ENCODE data around the gene PPP1R1B.

DNA sequence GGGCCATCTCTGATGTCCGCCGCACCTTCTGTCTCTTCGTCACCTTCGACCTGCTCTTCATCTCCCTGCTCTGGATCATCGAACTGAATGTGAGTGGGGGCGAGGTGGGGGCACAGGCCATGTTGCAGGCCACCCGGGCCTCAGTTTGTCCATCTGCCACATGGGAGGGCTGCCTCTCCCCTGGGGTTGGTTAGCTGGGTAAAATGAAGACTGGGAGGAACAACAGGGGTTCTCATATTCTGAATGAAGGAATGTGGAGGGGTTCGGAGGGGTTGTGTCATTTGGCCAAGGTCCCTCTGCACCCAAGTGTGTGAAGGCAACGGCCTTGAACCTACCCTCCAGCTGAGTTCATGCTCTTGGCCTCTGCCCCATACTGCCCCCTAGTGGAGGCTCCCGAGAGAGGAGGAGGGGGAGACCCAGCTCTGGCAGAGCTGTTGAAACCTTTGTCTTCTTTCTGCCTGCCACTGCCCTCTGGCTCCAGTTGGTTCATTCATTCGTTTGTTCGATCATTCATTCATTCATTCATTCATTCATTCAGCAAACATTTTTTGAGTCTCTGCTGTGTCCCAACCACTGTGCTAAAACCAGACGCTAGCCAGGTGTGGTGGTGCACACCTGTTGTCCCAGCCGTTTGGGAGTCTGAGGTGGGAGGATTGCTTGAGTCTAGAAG, 27.0 kb downstream of the PPP1R1B start:
- TF ChIP-seq EP300 (IDR thresholded peaks at IDR 0.05; ENCODE audit: borderline replicate concordance) (no peak), TEAD4 (IDR thresholded peaks at IDR 0.05) (no peak), CREB1 (IDR thresholded peaks at IDR 0.05; ENCODE audit: low read depth) (no peak), CEBPB (IDR thresholded peaks at IDR 0.05) (no peak)

Data from Ishikawa (cell line).